Coronary artery (tissue), 2 donors: ENCODE measurements around the gene CSAD.

Experiments
- DNase-seq: peaks from one replicate; pipeline ENCODE4 v3.0.0-alpha.2; 2017; ENCODE audit warnings: low spot score
- H3K27ac ChIP-seq, 2 donors: fragments of 200-600 bp; sonication (generic); one replicate each; pipeline ENCODE4 v1.5.1; 2016 to 2019
- H3K4me3 ChIP-seq: fragments of 200-600 bp; sonication (generic); 2 replicates; pipeline ENCODE4 v1.5.1; 2016; ENCODE audit warnings: mild to moderate bottlenecking, moderate library complexity
- CTCF ChIP-seq: fragments of 200-600 bp; sonication (generic); IDR thresholded peaks from one replicate; pipeline ENCODE4 v1.5.1; 2019; ENCODE audit warnings: antibody characterized with exemption

The CSAD gene

GRCh38 chr12:53193040-53193439 lies 12.3 kb upstream of the CSAD start:
- no peak overlapping the region for H3K4me3 ChIP-seq
- no peak overlapping the region for H3K27ac ChIP-seq
- TF ChIP-seq CTCF: no peak
- peak; percentile 46 for DNase-seq

- H3K27ac ChIP-seq: no peak overlapping the region
- peak; percentile 56 for DNase-seq
- H3K4me3 ChIP-seq: no peak overlapping the region
- TF ChIP-seq CTCF: no peak
Measured at GRCh38 chr12:53192531-53193021, 11.9 kb upstream of the CSAD start.

GRCh38 chr12:53191885-53192530 lies 11.3 kb upstream of the CSAD start:
- no peak for TF ChIP-seq CTCF
- Histone ChIP-seq H3K27ac (no peak overlapping the region), H3K4me3 (no peak overlapping the region)
- peak; percentile 66 for DNase-seq

- Histone ChIP-seq H3K4me3 (no peak overlapping the region), H3K27ac (no peak overlapping the region)
- TF ChIP-seq CTCF: no peak
- peak; percentile 60 for DNase-seq
Measured at GRCh38 chr12:53191096-53191884, 10.6 kb upstream of the CSAD start.

- DNase-seq: peak; percentile 76
Measured at GRCh38 chr12:53190108-53190729, 9.5 kb upstream of the CSAD start.

More at GRCh38 chr12:53190108-53190729, 9.5 kb upstream of the CSAD start:
- peak; percentile 64 for TF ChIP-seq CTCF
- H3K27ac ChIP-seq: peak overlapping the region in 1 of 2 donors; percentile 68
- H3K4me3 ChIP-seq: no peak overlapping the region
